Panc1 (cell line): Measurements from ENCODE around the gene PDZD2. TPM values are rescaled to one million over a fixed set of nuclear protein-coding genes. Genes with fewer than 3 reads are reported as not detected.

ENCODE experiments used
- ATAC-seq: fragments of 200-7000 bp; cut with Tn5 transposase; 2 replicates; pipeline ENCODE4 v1.9.1; 2020; ENCODE audit warnings: mild to moderate bottlenecking, moderate library complexity
- BruUV-seq: library from RNA; stranded (reverse); fragments of 400-500 nt; replicated peaks from 2 replicates; lab custom pipeline; 2021; lab: Mats Ljungman, UMichigan
- CTCF ChIA-PET: fragments of 300-600 bp; sonication (Branson Sonifier 250); formaldehyde crosslinking; loops from one replicate; lab custom pipeline; 2022; ENCODE audit warnings: antibody characterized with exemption; lab: Charles Lee
- POLR2A ChIA-PET: fragments of 300-600 bp; sonication (Branson Sonifier 250); formaldehyde crosslinking; loops from one replicate; lab custom pipeline; 2022; ENCODE audit warnings: antibody characterized with exemption; lab: Charles Lee
- DNase-seq: peaks from one replicate; pipeline ENCODE4 v3.0.0-alpha.2; 2010; ENCODE audit warnings: low read depth, low spot score
- H3K27ac ChIP-seq: 2 replicates; pipeline ENCODE4 v1.5.1; 2011; ENCODE audit warnings: mild to moderate bottlenecking, low read length, inconsistent platforms
- H3K27me3 ChIP-seq: fragments of 200-500 bp; sonication (Bioruptor generic); 2 replicates; pipeline ENCODE4 v1.6.0; 2014; ENCODE audit warnings: low read length, inconsistent platforms; ENCODE audit not compliant: control insufficient read depth, insufficient read depth
- H3K36me3 ChIP-seq: fragments of 200-500 bp; sonication (Bioruptor generic); 2 replicates; pipeline ENCODE4 v1.5.1; 2014; ENCODE audit warnings: inconsistent platforms, mild to moderate bottlenecking, low read length, moderate library complexity; ENCODE audit not compliant: control insufficient read depth, insufficient read depth
- H3K4me1 ChIP-seq: 2 replicates; pipeline ENCODE4 v1.5.1; 2011; ENCODE audit warnings: inconsistent platforms, mild to moderate bottlenecking, low read length, moderate library complexity; ENCODE audit not compliant: control insufficient read depth, insufficient read depth
- H3K4me3 ChIP-seq, 2 experiments: 2 replicates each; pipeline ENCODE4 v1.5.1; 2011 to 2012; ENCODE audit warnings: low read depth in 2 of 2, low read length in 2 of 2, mild to moderate bottlenecking in 2 of 2, inconsistent platforms in 1 of 2, moderate library complexity in 1 of 2
- H3K9me3 ChIP-seq: fragments of 200-500 bp; sonication (Bioruptor generic); 2 replicates; pipeline ENCODE4 v1.5.1; 2014; ENCODE audit warnings: low read depth, mild to moderate bottlenecking, inconsistent platforms, low read length, moderate library complexity; ENCODE audit not compliant: control insufficient read depth, insufficient read depth
- POLR2AphosphoS5 ChIP-seq: IDR thresholded peaks from 2 replicates; pipeline ENCODE4 v1.6.1; 2012; ENCODE audit warnings: mild to moderate bottlenecking, low read depth, low read length, moderate library complexity
- SIN3A ChIP-seq: IDR thresholded peaks from 2 replicates; pipeline ENCODE4 v1.6.1; 2012; ENCODE audit warnings: low read depth, mild to moderate bottlenecking, low read length, moderate library complexity, borderline replicate concordance; ENCODE audit not compliant: insufficient read depth
- TCF7L2 ChIP-seq: IDR thresholded peaks from 2 replicates; pipeline ENCODE4 v1.6.1; 2011; ENCODE audit warnings: mild to moderate bottlenecking, low read depth, low read length, inconsistent platforms
- in situ Hi-C: cut with HindIII; loops from 2 replicates; pipeline ENCODE4 v1.10.0; 2016; ENCODE audit warnings: low sequenced_read_pairs, low pct_unique_long_range_greater_than_20kb
- intact Hi-C: fragments of 100-400 bp; cut with micrococcal nuclease; formaldehyde crosslinking; loops from one replicate; pipeline ENCODE4 v1.10.0; 2022; ENCODE audit not compliant: unreplicated experiment
- total RNA-seq: library from RNA; stranded (reverse); gene quantifications from one replicate; pipeline ENCODE4 v1.2.1, GENCODE V29; 2021; ENCODE audit not compliant: unreplicated experiment
- TF ChIP-seq, protein P1 (sequence below), 2 experiments: IDR thresholded peaks; 2 replicates each; pipeline ENCODE4 v1.6.1; 2011 to 2012; ENCODE audit warnings: low read depth in 2 of 2, control low read depth in 1 of 2, low read length in 1 of 2, mild to moderate bottlenecking in 1 of 2, moderate library complexity in 1 of 2; ENCODE audit not compliant: insufficient read depth in 1 of 2
- TF ChIP-seq, protein P2 (sequence below): fragments of 450-650 bp; IDR thresholded peaks from 2 replicates; pipeline ENCODE4 v1.5.1; 2017; ENCODE audit warnings: mild to moderate bottlenecking

The PDZD2 gene
- total RNA-seq, 1 experiment from 2014 or later, result 0.10 TPM

DNA sequence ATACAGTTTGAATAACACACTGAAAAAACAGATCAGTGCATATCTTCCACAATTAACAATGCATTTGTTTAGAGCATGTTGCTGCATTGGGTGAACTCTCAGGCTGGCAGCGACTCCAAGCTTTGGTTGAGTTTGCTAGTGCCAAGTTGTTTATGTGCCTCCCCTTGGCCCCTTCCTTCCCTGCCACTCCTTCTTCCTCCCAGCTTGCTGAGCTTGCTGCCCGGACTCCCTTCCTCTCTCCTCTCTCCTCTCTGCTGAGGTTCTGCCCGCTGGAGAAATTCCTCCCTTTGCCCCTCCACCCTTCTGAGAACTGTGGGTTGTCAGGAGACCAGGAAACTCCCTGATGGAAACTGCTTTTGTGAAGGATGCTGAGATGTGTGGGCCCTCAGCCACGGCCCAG, 247.3 kb downstream of the PDZD2 start:
- Histone ChIP-seq H3K4me1 (no peaks in the 10 kb centered on the region), H3K9me3 (no peaks in the 10 kb centered on the region), H3K4me3 (no peak overlapping the region), H3K36me3 (no peaks in the 10 kb centered on the region), H3K27me3 (peaks cover 3% of the 10 kb centered on the region), H3K27ac (no peak overlapping the region)
- intact Hi-C loops (no loop called here), in situ Hi-C loops (no loop called here)
- TF ChIP-seq, protein P1, sequence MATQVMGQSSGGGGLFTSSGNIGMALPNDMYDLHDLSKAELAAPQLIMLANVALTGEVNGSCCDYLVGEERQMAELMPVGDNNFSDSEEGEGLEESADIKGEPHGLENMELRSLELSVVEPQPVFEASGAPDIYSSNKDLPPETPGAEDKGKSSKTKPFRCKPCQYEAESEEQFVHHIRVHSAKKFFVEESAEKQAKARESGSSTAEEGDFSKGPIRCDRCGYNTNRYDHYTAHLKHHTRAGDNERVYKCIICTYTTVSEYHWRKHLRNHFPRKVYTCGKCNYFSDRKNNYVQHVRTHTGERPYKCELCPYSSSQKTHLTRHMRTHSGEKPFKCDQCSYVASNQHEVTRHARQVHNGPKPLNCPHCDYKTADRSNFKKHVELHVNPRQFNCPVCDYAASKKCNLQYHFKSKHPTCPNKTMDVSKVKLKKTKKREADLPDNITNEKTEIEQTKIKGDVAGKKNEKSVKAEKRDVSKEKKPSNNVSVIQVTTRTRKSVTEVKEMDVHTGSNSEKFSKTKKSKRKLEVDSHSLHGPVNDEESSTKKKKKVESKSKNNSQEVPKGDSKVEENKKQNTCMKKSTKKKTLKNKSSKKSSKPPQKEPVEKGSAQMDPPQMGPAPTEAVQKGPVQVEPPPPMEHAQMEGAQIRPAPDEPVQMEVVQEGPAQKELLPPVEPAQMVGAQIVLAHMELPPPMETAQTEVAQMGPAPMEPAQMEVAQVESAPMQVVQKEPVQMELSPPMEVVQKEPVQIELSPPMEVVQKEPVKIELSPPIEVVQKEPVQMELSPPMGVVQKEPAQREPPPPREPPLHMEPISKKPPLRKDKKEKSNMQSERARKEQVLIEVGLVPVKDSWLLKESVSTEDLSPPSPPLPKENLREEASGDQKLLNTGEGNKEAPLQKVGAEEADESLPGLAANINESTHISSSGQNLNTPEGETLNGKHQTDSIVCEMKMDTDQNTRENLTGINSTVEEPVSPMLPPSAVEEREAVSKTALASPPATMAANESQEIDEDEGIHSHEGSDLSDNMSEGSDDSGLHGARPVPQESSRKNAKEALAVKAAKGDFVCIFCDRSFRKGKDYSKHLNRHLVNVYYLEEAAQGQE (IDR thresholded peaks at IDR 0.05; ENCODE audit: insufficient read depth in 1 of 2, low read depth in 2 of 2, low read length in 1 of 2), result no peak
- no peak for TF ChIP-seq TCF7L2
- no peak for TF ChIP-seq POLR2AphosphoS5
- no peak for TF ChIP-seq SIN3A
- TF ChIP-seq, protein P2, sequence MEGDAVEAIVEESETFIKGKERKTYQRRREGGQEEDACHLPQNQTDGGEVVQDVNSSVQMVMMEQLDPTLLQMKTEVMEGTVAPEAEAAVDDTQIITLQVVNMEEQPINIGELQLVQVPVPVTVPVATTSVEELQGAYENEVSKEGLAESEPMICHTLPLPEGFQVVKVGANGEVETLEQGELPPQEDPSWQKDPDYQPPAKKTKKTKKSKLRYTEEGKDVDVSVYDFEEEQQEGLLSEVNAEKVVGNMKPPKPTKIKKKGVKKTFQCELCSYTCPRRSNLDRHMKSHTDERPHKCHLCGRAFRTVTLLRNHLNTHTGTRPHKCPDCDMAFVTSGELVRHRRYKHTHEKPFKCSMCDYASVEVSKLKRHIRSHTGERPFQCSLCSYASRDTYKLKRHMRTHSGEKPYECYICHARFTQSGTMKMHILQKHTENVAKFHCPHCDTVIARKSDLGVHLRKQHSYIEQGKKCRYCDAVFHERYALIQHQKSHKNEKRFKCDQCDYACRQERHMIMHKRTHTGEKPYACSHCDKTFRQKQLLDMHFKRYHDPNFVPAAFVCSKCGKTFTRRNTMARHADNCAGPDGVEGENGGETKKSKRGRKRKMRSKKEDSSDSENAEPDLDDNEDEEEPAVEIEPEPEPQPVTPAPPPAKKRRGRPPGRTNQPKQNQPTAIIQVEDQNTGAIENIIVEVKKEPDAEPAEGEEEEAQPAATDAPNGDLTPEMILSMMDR, result no peak
- DNase-seq (no peak), ATAC-seq (no peak)
- ChIA-PET CTCF (no interaction called here), POLR2A (no interaction called here)
- no TSS peak for BruUV-seq

- H3K27me3 ChIP-seq, result peaks cover 3% of the 10 kb centered on the region
- in situ Hi-C loops, result no loop called here
- ChIA-PET CTCF (no interaction called here), POLR2A (no interaction called here)
- H3K36me3 ChIP-seq, result no peaks in the 10 kb centered on the region
- H3K4me1 ChIP-seq, result no peaks in the 10 kb centered on the region
- intact Hi-C loops, result no loop called here
- H3K9me3 ChIP-seq, result no peaks in the 10 kb centered on the region
- no peak overlapping the region for H3K27ac ChIP-seq
- BruUV-seq, result no TSS peak
- DNase-seq (no peak), ATAC-seq (no peak)
- TF ChIP-seq, protein P1 (IDR thresholded peaks at IDR 0.05; ENCODE audit: insufficient read depth in 1 of 2, low read depth in 2 of 2, low read length in 1 of 2), result no peak
- no peak for TF ChIP-seq POLR2AphosphoS5
- TF ChIP-seq, protein P2, result no peak
- no peak for TF ChIP-seq TCF7L2
- no peak for TF ChIP-seq SIN3A
- no peak overlapping the region for H3K4me3 ChIP-seq
These were observed 248.6 kb downstream of the PDZD2 start for GRCh38 chr5:31887556-31887955.
